HG03025 (cell line): ENCODE measurements around the gene PIK3C2G.
"Not testable (repeated sequence)": the region's sequence is repeated elsewhere in the genome, so short reads cannot be mapped to it uniquely, and the experiment has no call there.

ENCODE experiments used
- ATAC-seq: cut with Tn5 transposase; IDR thresholded peaks from one replicate; pipeline ENCODE4 v1.9.1; 2021; ENCODE audit warnings: mild to moderate bottlenecking, moderate library complexity; ENCODE audit not compliant: unreplicated experiment, low FRiP score

PIK3C2G gene, protein sequence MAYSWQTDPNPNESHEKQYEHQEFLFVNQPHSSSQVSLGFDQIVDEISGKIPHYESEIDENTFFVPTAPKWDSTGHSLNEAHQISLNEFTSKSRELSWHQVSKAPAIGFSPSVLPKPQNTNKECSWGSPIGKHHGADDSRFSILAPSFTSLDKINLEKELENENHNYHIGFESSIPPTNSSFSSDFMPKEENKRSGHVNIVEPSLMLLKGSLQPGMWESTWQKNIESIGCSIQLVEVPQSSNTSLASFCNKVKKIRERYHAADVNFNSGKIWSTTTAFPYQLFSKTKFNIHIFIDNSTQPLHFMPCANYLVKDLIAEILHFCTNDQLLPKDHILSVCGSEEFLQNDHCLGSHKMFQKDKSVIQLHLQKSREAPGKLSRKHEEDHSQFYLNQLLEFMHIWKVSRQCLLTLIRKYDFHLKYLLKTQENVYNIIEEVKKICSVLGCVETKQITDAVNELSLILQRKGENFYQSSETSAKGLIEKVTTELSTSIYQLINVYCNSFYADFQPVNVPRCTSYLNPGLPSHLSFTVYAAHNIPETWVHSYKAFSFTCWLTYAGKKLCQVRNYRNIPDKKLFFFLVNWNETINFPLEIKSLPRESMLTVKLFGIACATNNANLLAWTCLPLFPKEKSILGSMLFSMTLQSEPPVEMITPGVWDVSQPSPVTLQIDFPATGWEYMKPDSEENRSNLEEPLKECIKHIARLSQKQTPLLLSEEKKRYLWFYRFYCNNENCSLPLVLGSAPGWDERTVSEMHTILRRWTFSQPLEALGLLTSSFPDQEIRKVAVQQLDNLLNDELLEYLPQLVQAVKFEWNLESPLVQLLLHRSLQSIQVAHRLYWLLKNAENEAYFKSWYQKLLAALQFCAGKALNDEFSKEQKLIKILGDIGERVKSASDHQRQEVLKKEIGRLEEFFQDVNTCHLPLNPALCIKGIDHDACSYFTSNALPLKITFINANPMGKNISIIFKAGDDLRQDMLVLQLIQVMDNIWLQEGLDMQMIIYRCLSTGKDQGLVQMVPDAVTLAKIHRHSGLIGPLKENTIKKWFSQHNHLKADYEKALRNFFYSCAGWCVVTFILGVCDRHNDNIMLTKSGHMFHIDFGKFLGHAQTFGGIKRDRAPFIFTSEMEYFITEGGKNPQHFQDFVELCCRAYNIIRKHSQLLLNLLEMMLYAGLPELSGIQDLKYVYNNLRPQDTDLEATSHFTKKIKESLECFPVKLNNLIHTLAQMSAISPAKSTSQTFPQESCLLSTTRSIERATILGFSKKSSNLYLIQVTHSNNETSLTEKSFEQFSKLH (N-terminal part only)

DNA sequence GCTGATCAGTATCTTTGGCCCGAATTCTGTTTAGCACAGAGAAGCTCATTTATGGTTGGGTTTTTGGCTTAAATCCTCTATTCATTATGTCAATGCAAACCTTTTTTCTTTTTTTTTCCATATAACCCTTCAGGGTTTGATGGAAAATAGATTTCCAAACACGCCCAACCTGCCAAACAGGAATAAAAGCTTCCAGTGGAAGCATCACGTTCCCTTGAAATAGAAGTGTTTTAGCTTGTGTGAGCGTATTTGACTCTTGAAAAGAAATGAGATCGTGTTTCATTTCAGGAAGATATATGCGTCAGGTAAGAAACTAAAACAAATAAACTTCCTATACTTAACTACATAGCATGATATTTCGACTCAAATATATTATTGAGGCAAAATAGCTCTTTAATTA, at the start of gene PIK3C2G:
Gene PIK3C2G, plus strand, starts transcription at position 246 of the 400 bp plus-strand sequence. CDS start 20,564 bp downstream, outside the sequence.
- ATAC-seq, result no peak

DNA sequence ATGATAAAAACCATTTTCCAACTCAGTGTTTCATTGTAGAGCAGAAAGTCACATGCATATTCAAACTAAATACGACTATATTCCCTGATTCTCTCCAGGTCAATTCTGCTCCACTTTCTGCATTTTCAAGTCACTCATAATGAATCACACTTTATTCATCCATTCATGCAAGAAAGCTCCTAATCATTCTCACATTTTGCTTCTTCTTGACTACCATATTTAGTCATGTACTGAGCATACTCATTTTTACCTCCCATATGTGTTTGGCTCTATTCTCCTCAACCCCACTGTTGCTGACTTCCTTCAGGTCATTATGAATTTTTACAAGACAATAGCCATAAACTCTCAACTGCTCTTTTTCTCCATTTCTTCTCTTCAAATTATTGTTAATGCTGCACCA, 43.4 kb upstream of the PIK3C2G start:
- ATAC-seq, result no peak

DNA sequence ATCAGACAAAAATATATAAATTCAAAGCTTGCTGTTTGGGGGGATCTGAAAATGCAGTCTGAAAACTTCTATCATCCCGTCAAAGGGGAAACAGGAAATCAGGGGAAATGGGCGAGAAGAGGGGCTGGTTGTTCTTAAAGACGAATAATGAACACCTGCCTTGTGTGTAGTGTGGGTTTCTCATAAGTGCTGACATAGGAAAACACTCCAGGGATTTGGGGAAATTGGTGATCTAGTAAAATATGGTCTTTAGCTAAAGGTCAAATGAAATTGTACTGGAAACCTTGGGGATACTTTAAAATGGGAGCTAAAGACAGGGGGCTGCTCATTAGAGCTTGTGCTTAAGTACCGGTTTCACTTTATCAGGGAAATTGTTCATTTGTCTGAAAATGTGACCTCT, 39.6 kb upstream of the PIK3C2G start:
- no peak for ATAC-seq

DNA sequence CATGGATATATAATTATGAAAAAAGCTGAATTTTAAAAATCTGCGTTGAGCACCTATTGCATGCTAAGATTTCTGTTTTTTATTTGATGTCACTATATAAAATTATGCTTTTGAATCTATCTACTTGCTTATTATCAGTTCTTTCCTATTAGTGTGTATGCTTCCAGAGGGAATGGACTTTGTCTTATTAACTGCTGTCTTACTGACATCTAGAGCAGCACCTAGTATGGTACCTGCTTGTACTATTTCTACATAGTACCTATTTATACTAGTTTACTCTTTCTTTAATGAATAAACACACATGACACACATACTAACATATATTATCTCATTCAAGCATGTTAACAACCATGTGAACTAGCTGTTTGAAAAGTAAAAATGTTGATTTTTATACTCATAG, 38.6 kb upstream of the PIK3C2G start:
- ATAC-seq, result no peak

DNA sequence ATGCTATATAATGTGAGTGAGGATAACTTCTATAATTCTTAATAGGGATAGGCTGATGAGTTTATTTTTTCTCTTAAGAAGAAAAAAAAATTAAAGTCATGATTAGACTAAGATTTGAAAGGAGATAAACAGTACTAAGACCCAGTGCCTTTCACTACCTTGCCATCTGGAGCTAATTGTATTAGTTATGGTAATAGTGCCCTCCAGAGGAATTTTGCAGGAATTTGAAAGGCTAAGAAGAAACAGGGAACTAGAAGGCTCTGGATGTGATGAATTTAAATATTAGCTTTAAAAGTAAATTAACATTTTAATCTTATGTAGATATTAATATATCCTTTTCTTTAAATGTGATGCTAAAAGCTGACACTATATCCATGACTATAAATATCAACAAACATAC, 36.6 kb upstream of the PIK3C2G start:
- no peak for ATAC-seq

DNA sequence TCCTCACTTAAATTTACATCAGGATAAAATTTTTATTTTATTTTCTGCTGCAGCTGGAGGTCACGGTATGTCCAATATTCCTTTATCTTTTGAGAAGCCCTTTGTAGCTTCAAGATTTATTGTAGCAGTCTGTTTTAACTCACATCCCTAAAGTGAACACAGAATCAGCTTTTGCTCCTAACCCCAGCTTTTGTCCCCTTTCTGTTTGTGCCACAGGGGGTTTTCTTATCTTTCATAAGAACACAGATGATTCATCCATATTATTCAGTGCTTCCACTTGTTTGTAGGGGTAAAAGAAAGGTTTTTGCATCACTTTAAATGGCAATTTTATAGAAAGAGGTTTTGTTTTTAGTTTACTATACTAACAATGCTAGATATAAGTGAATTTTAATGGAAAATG, 21.8 kb upstream of the PIK3C2G start:
- ATAC-seq, result no peak

DNA sequence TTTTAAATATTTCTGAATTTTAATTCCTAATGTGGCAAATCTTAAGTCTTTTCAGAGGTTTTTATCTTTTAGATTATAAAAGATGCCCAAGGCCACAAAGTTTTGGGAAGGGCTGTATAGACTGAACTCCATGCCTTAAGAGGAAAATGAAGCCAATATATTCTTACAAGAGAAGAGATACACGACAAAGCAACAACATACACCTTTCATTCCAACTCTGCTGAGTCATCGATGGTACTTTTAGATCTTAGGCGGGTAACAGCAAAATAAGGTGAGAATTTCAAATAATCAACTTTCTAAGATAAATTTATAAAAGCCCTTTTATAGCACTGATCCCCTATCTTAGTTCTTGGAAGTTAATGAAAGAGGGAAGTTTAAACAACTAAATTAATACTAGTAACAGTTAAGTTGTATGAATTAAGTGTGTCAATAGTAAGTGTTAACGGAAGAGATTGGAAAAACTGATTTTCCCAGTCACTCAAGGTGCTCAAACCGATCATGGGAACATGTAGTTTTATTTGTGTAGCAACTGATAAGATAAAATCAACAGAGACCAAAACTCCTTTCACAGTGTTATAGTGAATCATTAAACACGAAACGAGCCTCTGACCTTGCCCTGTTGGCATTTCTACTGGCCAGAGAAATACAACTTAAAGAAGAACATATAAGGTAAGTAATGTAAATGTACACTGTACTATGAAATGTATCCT, 18.8 kb upstream of the PIK3C2G start:
- no peak for ATAC-seq

DNA sequence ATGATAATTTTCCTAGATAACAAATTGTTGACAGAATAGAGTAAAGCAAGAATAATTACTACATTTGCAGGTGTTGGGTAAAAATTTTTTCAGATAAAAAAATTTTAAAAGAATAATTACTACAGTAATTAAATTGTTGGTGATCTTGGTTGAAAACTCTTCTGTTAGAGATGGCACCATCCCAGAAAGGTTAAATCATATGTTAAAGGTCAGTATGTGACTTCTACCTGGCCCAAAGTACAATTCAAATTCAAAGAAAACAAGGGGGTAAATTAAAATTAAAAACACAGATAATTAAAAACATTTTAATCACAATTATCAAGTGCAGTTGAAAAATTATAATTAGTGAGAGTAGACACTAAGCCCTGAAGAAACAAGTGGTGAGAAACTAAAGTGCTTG, 18.1 kb upstream of the PIK3C2G start:
- no peak for ATAC-seq

DNA sequence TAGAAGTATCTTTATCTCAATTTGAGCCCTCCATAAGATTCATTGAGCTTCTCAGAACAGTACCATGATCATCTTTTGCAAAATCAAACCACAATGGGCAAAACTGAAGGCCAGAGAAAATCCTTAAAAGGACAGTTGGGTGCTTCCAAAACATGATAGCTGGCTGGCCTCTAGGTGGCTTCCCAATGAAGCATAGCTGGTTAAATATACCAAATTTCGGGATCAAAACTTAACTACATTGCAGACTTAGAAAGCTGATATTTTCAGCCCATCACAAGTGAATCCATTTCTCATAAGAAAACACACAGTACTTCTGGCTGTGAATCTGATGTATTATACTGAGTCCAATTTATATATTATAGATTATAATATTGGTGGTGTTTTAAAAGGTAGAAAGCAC, 15.3 kb upstream of the PIK3C2G start:
- no peak for ATAC-seq

DNA sequence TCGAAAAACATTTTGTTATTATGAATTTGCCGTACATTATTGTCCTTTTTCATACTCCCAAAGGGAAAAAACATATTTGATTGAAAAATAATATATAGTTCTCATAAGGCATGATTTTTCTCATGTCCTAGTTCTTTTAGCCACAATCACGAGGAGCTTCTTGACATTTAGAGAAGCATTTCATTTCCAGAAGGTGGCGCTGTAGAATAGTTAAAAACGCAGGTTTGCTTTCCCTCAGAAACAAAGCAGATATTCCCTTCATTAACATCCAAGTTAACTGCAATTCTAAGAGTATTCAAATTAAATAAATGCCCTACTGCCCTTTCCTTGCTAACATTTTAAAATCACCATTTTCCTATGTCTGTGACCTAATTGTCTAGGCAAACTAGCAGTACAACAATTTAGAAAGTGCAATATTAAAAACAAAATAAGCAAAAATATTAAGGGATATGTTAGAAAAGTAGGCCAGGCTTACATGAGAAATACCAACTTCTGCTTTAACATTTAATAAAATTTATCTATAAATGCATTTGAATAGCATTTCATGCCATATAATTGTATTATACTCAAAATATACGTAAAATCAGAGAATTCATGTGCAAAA, 10.9 kb upstream of the PIK3C2G start:
- ATAC-seq, result no peak

DNA sequence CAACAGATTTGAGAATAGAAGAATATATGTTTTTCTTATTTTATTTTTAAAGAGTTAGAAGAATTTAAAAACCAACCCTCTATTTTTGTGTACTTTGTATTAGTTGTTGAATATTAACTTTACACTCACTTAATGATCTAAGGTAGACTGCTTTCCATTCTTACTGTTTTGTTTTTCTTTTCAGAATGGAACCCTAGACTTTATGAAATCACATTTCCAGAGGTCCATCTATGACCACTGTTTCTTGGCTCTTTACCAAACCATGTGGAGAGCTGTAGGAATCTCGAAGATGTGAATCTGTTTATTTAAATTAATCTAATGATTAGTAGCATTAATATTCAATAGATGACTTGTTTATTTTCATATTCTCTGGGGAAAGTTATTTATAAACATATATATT, 7.2 kb upstream of the PIK3C2G start:
- ATAC-seq, result no peak

DNA sequence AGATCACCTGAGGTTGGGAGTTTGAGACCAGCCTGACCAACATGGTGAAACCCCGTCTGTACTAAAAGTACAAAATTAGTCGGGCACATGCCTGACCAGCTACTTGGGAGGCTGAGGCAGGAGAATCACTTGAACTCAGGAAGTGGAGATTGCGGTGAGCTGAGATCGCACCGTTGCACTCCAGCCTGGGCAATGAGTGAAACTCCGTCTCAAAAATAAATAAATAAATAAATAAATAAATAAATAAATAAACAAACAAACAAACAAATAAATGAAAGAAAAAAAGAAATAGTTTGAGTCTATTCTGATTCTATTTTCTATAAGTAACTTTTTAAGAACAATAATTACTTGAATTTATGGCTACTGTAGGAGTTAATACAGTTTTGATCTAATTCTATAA, 6.3 kb upstream of the PIK3C2G start:
- ATAC-seq, result not testable (repeated sequence)

DNA sequence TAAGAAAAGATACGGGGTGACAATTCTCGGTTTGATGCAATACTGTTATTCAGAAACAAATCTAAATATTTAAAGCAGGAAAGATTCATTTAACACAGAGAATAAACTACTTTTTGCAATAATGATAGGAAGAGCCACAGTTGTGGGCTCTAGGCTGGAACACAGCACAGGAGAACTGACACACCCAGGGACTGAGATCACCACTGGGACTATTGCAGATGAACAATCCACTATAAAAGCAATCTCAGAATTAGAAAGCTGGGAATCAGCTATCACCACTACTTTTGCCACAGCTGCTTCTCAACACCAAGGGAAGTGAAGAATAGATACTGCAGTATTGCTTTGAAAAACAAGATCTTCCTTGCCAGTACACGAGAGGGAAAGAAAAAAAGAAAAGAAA, 4.1 kb upstream of the PIK3C2G start:
- ATAC-seq, result no peak

DNA sequence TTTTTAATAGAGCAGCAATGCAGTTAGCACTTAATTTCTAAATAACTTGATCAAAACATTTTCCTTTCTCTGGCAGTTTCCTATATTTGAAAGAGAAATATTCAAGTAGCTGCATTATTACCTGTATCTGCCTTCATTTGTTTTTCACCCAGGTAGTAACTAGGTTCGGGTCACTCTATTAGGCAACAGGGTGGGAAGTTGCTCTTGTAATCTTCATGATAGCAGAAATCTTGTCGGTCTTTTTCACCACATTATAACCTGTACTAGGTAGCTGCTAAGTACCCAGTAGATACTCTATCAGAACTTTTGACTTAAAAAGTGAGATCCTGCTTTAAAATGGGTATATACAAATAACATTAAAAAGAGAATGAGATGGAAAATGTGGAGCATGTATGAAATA, 2.4 kb upstream of the PIK3C2G start:
- ATAC-seq, result no peak

DNA sequence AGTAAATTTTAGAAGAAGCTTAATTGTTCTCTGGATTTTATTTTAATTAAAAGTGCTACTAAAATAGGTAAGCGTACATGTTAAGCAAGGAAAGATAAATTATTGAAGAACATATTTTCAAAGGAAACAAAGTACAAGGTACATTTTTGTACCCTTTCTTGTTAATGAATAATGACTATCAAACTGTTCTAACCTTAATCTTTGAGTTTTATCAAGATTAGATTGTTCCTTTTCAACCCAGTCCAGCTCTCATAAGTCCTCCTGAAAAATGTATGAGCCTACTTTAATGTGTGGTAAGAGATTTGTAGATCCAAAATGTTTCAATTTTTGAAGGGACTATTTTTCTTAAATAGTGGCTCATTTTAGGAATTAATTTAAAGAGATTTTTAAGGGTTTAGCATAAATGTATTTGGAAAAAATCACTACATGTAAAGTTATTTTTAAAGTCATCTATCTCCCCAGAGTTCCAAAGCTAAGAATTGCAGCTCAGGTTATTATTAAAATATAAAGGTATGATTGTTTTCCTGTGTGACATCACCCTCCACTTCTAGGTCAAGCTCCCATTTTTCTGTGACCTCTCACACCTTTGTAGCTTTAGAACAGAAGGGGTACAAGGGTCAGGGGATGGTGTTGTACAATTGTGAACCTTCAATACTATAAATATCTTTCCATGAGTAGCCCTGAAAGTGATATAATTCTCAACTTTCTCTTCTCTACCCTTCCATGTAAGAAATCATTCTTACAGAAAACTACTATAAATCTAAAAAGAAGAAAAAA, 1.2 kb upstream of the PIK3C2G start:
- ATAC-seq, result no peak

DNA sequence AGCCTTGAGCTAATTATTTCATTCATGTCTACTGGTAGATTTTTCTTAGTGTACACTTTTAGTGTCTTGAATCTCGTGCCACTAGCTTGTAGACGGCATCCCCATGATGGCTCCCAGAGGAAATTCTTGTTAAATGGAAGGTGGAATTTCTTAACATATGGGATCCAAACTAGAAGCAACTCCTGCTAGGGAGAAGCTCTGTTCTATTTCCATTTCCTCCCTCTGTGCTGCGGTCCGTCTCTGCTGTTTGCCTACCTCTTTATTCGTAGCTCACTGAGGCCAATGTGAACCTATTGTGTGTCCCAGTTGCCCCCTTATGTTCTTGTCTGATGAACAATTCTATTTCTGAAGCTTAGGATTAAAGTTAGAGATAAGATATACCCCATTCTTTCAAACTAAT, 588 bp downstream of the PIK3C2G start:
- no peak for ATAC-seq

DNA sequence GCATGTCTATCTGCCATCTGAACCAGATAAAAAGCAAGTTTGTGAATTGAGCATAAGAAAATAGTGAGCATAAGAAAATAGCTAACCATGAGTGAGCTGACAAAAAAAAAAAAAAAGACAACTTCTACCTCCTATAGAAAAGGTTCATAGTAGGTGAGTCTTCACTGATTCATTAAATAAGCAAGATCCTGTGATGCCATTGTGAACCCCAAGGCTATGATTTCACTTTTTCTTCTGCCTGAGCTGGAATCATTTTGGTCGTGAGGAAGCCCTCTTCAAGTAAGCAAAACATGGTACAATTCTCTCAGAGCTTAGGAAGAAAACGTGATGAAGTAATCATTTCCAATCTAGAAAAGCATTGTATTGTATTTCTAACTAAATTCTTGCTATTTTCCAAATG, 1.2 kb downstream of the PIK3C2G start:
- ATAC-seq, result no peak

DNA sequence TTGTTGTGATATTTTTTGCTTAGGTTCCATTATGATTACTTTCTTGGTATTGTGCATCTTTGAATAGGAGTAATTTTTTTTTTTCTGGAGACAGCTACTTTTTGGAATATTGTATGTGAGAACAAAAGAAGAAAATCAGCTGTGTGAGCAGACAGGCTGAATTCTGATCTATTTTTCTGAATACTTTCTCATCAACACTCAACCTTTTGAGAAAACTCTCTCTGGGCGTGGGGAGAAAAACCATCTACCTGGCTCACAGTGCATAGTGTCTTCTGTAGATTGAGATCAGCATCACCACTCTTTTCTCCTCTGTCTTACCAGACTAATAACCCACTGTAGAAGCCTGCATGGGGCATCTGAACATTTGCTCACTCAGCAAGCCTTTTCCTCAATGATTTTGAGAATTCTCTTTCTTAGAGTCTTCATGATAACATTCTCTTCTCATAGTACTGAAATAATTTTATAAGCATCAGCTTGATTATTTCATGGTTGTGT, 3.3 kb downstream of the PIK3C2G start:
- no peak for ATAC-seq
